ENCODE measurements around the gene TMEM232. TPM values are rescaled to one million over a fixed set of nuclear protein-coding genes. Genes with fewer than 3 reads are reported as not detected.
A peak's percentile ranks its signal among the peaks of the same experiment; 100 is the strongest.

TMEM232 gene
- total RNA-seq, 1 experiment from 2014 or later, result 4.2 TPM

DNA sequence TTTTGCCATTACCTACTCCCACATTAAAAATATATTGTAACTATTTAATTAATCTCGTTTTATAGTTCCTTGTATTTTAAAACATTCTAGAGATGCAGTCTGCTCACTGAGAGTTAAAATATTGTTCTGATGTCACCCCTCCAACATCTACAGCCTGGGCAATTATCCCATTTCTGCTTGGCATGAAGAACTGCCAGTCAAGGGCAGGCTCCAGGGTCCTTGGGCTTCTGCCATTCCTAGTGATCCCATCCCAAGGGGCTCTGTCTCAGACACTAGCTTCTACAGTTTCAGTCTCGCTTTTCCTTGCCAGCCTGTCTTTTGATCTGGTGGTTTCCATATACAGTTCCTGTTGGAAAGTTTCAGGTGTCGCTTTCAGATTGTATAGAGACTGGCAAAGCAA, 287.2 kb downstream of the TMEM232 start:
- no peak overlapping the region for H3K9ac ChIP-seq (ENCODE audit: low read length)
- H3K4me1 ChIP-seq (ENCODE audit: low read length), result no peaks in the 10 kb centered on the region
- no peaks in the 10 kb centered on the region for H3K27me3 ChIP-seq (ENCODE audit: low read length)
- H2AFZ ChIP-seq (ENCODE audit: low read length), result no peak overlapping the region
- H3K9me2 ChIP-seq (replicated peaks; ENCODE audit: insufficient read depth, low read length), result no peaks in the 10 kb centered on the region
- no peaks in the 10 kb centered on the region for H3K36me3 ChIP-seq (ENCODE audit: insufficient read depth, low read length)
- H3K27ac ChIP-seq (ENCODE audit: low read length), result no peak overlapping the region
- H3K9me3 ChIP-seq (ENCODE audit: low read length), result no peaks in the 10 kb centered on the region
- no peaks in the 10 kb centered on the region for H3K79me2 ChIP-seq (ENCODE audit: low read length)
- H4K20me1 ChIP-seq (ENCODE audit: insufficient read depth, low read depth, low read length), result no peaks in the 10 kb centered on the region
- no peak overlapping the region for H3K4me3 ChIP-seq (ENCODE audit: low read length)
- no peak overlapping the region for H3K4me2 ChIP-seq (ENCODE audit: low read depth, low read length, poor library complexity, severe bottlenecking)
- no peak for DNase-seq

GRCh38 chr5:110435207-110435606, 291.3 kb downstream of the TMEM232 start:
- Histone ChIP-seq H3K4me2 (ENCODE audit: low read depth, low read length, poor library complexity, severe bottlenecking) (no peak overlapping the region), H3K9ac (ENCODE audit: low read length) (no peak overlapping the region), H3K27me3 (ENCODE audit: low read length) (no peaks in the 10 kb centered on the region), H3K9me2 (replicated peaks; ENCODE audit: insufficient read depth, low read length) (no peaks in the 10 kb centered on the region), H3K79me2 (ENCODE audit: low read length) (no peaks in the 10 kb centered on the region), H3K36me3 (ENCODE audit: insufficient read depth, low read length) (no peaks in the 10 kb centered on the region), H3K27ac (ENCODE audit: low read length) (no peak overlapping the region), H2AFZ (ENCODE audit: low read length) (no peak overlapping the region), H3K4me1 (ENCODE audit: low read length) (no peaks in the 10 kb centered on the region), H4K20me1 (ENCODE audit: insufficient read depth, low read depth, low read length) (no peaks in the 10 kb centered on the region), H3K9me3 (ENCODE audit: low read length) (no peaks in the 10 kb centered on the region), H3K4me3 (ENCODE audit: low read length) (no peak overlapping the region)
- no peak for DNase-seq

- H3K4me1 ChIP-seq (ENCODE audit: low read length), result no peaks in the 10 kb centered on the region
- H3K36me3 ChIP-seq (ENCODE audit: insufficient read depth, low read length), result no peaks in the 10 kb centered on the region
- no peak overlapping the region for H3K27ac ChIP-seq (ENCODE audit: low read length)
- no peaks in the 10 kb centered on the region for H3K27me3 ChIP-seq (ENCODE audit: low read length)
- DNase-seq, result no peak
- no peaks in the 10 kb centered on the region for H4K20me1 ChIP-seq (ENCODE audit: insufficient read depth, low read depth, low read length)
- no peak overlapping the region for H3K4me2 ChIP-seq (ENCODE audit: low read depth, low read length, poor library complexity, severe bottlenecking)
- H3K9me3 ChIP-seq (ENCODE audit: low read length), result no peaks in the 10 kb centered on the region
- no peak overlapping the region for H2AFZ ChIP-seq (ENCODE audit: low read length)
- H3K4me3 ChIP-seq (ENCODE audit: low read length), result no peak overlapping the region
- no peaks in the 10 kb centered on the region for H3K79me2 ChIP-seq (ENCODE audit: low read length)
- no peak overlapping the region for H3K9ac ChIP-seq (ENCODE audit: low read length)
- H3K9me2 ChIP-seq (replicated peaks; ENCODE audit: insufficient read depth, low read length), result no peaks in the 10 kb centered on the region
Measured at GRCh38 chr5:110431603-110432002, 294.9 kb downstream of the TMEM232 start.

GRCh38 chr5:110414360-110414759, 312.1 kb downstream of the TMEM232 start:
- no peaks in the 10 kb centered on the region for H3K79me2 ChIP-seq (ENCODE audit: low read length)
- no peaks in the 10 kb centered on the region for H3K9me3 ChIP-seq (ENCODE audit: low read length)
- no peak overlapping the region for H3K4me3 ChIP-seq (ENCODE audit: low read length)
- no peak overlapping the region for H3K27ac ChIP-seq (ENCODE audit: low read length)
- H3K9me2 ChIP-seq (replicated peaks; ENCODE audit: insufficient read depth, low read length), result no peaks in the 10 kb centered on the region
- H2AFZ ChIP-seq (ENCODE audit: low read length), result no peak overlapping the region
- DNase-seq, result peak; percentile 54
- H3K4me1 ChIP-seq (ENCODE audit: low read length), result no peaks in the 10 kb centered on the region
- H3K27me3 ChIP-seq (ENCODE audit: low read length), result no peaks in the 10 kb centered on the region
- no peaks in the 10 kb centered on the region for H3K36me3 ChIP-seq (ENCODE audit: insufficient read depth, low read length)
- no peak overlapping the region for H3K9ac ChIP-seq (ENCODE audit: low read length)
- H3K4me2 ChIP-seq (ENCODE audit: low read depth, low read length, poor library complexity, severe bottlenecking), result no peak overlapping the region
- H4K20me1 ChIP-seq (ENCODE audit: insufficient read depth, low read depth, low read length), result no peaks in the 10 kb centered on the region

DNA sequence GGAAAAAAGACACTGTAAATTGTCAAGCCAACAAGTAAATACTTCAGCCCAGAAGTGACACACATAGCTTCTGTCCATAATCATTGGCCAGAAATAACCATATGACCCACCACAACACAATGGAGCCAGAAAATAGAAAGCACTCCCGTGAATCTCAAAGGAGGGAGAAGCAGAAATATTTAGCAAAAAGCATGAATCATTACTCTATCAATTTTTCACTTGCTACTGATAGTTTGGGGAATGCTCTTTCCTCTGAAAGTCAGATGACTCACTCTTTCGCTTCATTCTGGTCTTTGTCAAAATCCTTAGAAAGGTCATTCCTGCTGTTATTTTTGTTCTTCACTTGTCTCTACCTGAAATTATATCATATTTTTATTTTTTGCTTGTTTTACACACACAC, 312.6 kb downstream of the TMEM232 start:
- Histone ChIP-seq H3K9me3 (ENCODE audit: low read length) (no peaks in the 10 kb centered on the region), H2AFZ (ENCODE audit: low read length) (no peak overlapping the region), H3K36me3 (ENCODE audit: insufficient read depth, low read length) (no peaks in the 10 kb centered on the region), H3K27ac (ENCODE audit: low read length) (no peak overlapping the region), H3K4me1 (ENCODE audit: low read length) (no peaks in the 10 kb centered on the region), H3K4me2 (ENCODE audit: low read depth, low read length, poor library complexity, severe bottlenecking) (no peak overlapping the region), H3K9me2 (replicated peaks; ENCODE audit: insufficient read depth, low read length) (no peaks in the 10 kb centered on the region), H3K79me2 (ENCODE audit: low read length) (no peaks in the 10 kb centered on the region), H3K9ac (ENCODE audit: low read length) (no peak overlapping the region), H4K20me1 (ENCODE audit: insufficient read depth, low read depth, low read length) (no peaks in the 10 kb centered on the region), H3K27me3 (ENCODE audit: low read length) (no peaks in the 10 kb centered on the region), H3K4me3 (ENCODE audit: low read length) (no peak overlapping the region)
- DNase-seq, result no peak

- H4K20me1 ChIP-seq (ENCODE audit: insufficient read depth, low read depth, low read length), result no peaks in the 10 kb centered on the region
- no peak for DNase-seq
- no peak overlapping the region for H3K4me3 ChIP-seq (ENCODE audit: low read length)
- H3K36me3 ChIP-seq (ENCODE audit: insufficient read depth, low read length), result no peaks in the 10 kb centered on the region
- H3K4me1 ChIP-seq (ENCODE audit: low read length), result no peaks in the 10 kb centered on the region
- H2AFZ ChIP-seq (ENCODE audit: low read length), result no peak overlapping the region
- no peak overlapping the region for H3K9ac ChIP-seq (ENCODE audit: low read length)
- no peak overlapping the region for H3K27ac ChIP-seq (ENCODE audit: low read length)
- H3K27me3 ChIP-seq (ENCODE audit: low read length), result no peaks in the 10 kb centered on the region
- no peaks in the 10 kb centered on the region for H3K9me3 ChIP-seq (ENCODE audit: low read length)
- no peaks in the 10 kb centered on the region for H3K79me2 ChIP-seq (ENCODE audit: low read length)
- H3K4me2 ChIP-seq (ENCODE audit: low read depth, low read length, poor library complexity, severe bottlenecking), result no peak overlapping the region
- no peaks in the 10 kb centered on the region for H3K9me2 ChIP-seq (replicated peaks; ENCODE audit: insufficient read depth, low read length)
Measured at GRCh38 chr5:110409571-110409970, 316.9 kb downstream of the TMEM232 start.

GRCh38 chr5:110402562-110402961, 323.9 kb downstream of the TMEM232 start:
- Histone ChIP-seq H3K9me2 (replicated peaks; ENCODE audit: insufficient read depth, low read length) (no peaks in the 10 kb centered on the region), H3K36me3 (ENCODE audit: insufficient read depth, low read length) (no peaks in the 10 kb centered on the region), H3K9me3 (ENCODE audit: low read length) (no peaks in the 10 kb centered on the region), H2AFZ (ENCODE audit: low read length) (no peak overlapping the region), H3K27ac (ENCODE audit: low read length) (no peak overlapping the region), H3K4me2 (ENCODE audit: low read depth, low read length, poor library complexity, severe bottlenecking) (no peak overlapping the region), H3K4me3 (ENCODE audit: low read length) (no peak overlapping the region), H4K20me1 (ENCODE audit: insufficient read depth, low read depth, low read length) (no peaks in the 10 kb centered on the region), H3K9ac (ENCODE audit: low read length) (no peak overlapping the region), H3K79me2 (ENCODE audit: low read length) (no peaks in the 10 kb centered on the region), H3K4me1 (ENCODE audit: low read length) (no peaks in the 10 kb centered on the region), H3K27me3 (ENCODE audit: low read length) (no peaks in the 10 kb centered on the region)
- no peak for DNase-seq

DNA sequence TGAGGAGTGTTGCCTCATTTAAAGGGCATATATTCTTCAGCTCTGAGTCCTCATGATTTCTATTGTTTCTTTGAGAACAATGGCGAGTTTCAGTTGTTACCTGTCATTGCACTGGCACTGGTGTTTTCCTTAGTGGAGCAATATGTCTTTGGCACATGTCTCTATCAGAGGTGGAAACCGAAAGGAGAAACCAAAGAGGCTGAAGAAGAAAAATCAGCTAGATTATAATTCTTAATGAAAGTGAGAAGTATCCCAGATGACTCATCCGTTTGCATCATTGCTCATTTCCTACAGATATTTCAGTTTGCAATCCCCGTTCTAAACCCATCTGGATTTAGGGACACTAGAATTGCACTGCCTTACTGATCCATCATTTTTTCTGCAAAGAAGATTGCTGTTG, 324.6 kb downstream of the TMEM232 start:
- Histone ChIP-seq H3K9ac (ENCODE audit: low read length) (no peak overlapping the region), H3K9me3 (ENCODE audit: low read length) (no peaks in the 10 kb centered on the region), H3K79me2 (ENCODE audit: low read length) (no peaks in the 10 kb centered on the region), H3K4me2 (ENCODE audit: low read depth, low read length, poor library complexity, severe bottlenecking) (no peak overlapping the region), H3K4me3 (ENCODE audit: low read length) (no peak overlapping the region), H3K4me1 (ENCODE audit: low read length) (no peaks in the 10 kb centered on the region), H4K20me1 (ENCODE audit: insufficient read depth, low read depth, low read length) (no peaks in the 10 kb centered on the region), H3K36me3 (ENCODE audit: insufficient read depth, low read length) (no peaks in the 10 kb centered on the region), H3K27me3 (ENCODE audit: low read length) (no peaks in the 10 kb centered on the region), H3K9me2 (replicated peaks; ENCODE audit: insufficient read depth, low read length) (no peaks in the 10 kb centered on the region), H2AFZ (ENCODE audit: low read length) (no peak overlapping the region), H3K27ac (ENCODE audit: low read length) (no peak overlapping the region)
- DNase-seq, result no peak

DNA sequence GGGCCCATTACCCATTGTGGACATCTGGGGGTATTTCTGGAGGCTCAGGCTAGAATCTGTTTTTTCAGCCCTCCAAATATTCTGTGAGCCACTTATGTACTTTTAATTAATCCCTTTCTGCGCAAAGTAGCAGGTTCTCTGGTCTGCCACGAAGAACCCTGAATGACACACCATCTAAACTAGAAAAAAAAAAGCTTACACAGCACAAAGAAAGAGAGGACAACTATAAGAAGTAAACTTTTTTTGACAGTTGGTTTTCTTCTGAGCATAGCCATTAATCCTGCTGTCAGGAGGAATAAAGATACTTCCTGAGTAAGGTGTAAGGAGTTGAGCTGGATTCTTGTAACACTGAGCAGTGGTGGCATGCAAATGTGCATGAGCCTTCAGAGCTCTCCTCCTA, 327.5 kb downstream of the TMEM232 start:
- H3K36me3 ChIP-seq (ENCODE audit: insufficient read depth, low read length), result no peaks in the 10 kb centered on the region
- no peaks in the 10 kb centered on the region for H3K27me3 ChIP-seq (ENCODE audit: low read length)
- H3K9me2 ChIP-seq (replicated peaks; ENCODE audit: insufficient read depth, low read length), result no peaks in the 10 kb centered on the region
- no peak overlapping the region for H3K4me3 ChIP-seq (ENCODE audit: low read length)
- no peaks in the 10 kb centered on the region for H3K79me2 ChIP-seq (ENCODE audit: low read length)
- no peaks in the 10 kb centered on the region for H4K20me1 ChIP-seq (ENCODE audit: insufficient read depth, low read depth, low read length)
- no peak for DNase-seq
- no peak overlapping the region for H3K4me2 ChIP-seq (ENCODE audit: low read depth, low read length, poor library complexity, severe bottlenecking)
- no peak overlapping the region for H2AFZ ChIP-seq (ENCODE audit: low read length)
- H3K27ac ChIP-seq (ENCODE audit: low read length), result no peak overlapping the region
- H3K9ac ChIP-seq (ENCODE audit: low read length), result no peak overlapping the region
- no peaks in the 10 kb centered on the region for H3K9me3 ChIP-seq (ENCODE audit: low read length)
- H3K4me1 ChIP-seq (ENCODE audit: low read length), result no peaks in the 10 kb centered on the region
